ENCODE results near the gene WIPI1.
A peak's percentile ranks its signal among the peaks of the same experiment; 100 is the strongest.

Gene WIPI1

GRCh38 chr17:68462381-68463210, 5.3 kb upstream of the WIPI1 start:
- H3K4me3 ChIP-seq (ENCODE audit: low read depth, low read length) = no peak overlapping the region
- peak; percentile 33 for DNase-seq (ENCODE audit: low read depth, low spot score)
- ChIA-PET POLR2A (no interaction called here), CTCF (interaction anchor here (0.6 to 16.1 kb wide), 21 partner anchors 9 to 405 kb away, joined by 3 to 177 read pairs (median 3); partner anchors contain the start of gene AMZ2)
- peak; percentile 56 for TF ChIP-seq CTCF (IDR thresholded peaks at IDR 0.05; ENCODE audit: insufficient read depth, low read length, missing control alignments)

GRCh38 chr17:68461589-68461988, 4.3 kb upstream of the WIPI1 start:
- no peak for DNase-seq (ENCODE audit: low read depth, low spot score)
- POLR2A ChIA-PET = no interaction called here
- no peak for TF ChIP-seq CTCF (IDR thresholded peaks at IDR 0.05; ENCODE audit: insufficient read depth, low read length, missing control alignments)
- CTCF ChIA-PET = interaction anchor here (0.7 to 16.1 kb wide), 11 partner anchors 10 to 296 kb away, joined by 3 to 177 read pairs (median 5); partner anchors contain the start of gene AMZ2
- no peak overlapping the region for H3K4me3 ChIP-seq (ENCODE audit: low read depth, low read length)

- POLR2A ChIA-PET = no interaction called here
- TF ChIP-seq CTCF (IDR thresholded peaks at IDR 0.05; ENCODE audit: insufficient read depth, low read length, missing control alignments) = no peak
- CTCF ChIA-PET = interaction anchor here (0.8 to 16.1 kb wide), 6 partner anchors 10 to 297 kb away, joined by 3 to 177 read pairs (median 4); partner anchors contain the start of gene AMZ2
- H3K4me3 ChIP-seq (ENCODE audit: low read depth, low read length) = no peak overlapping the region
- DNase-seq (ENCODE audit: low read depth, low spot score) = no peak
Observed at GRCh38 chr17:68461122-68461539, 3.8 kb upstream of the WIPI1 start.

- ChIA-PET POLR2A (no interaction called here), CTCF (interaction anchor here (0.7 to 16.1 kb wide), 7 partner anchors 8 to 297 kb away, joined by 3 to 177 read pairs (median 4); partner anchors contain the start of gene AMZ2)
- no peak for DNase-seq (ENCODE audit: low read depth, low spot score)
- no peak overlapping the region for H3K4me3 ChIP-seq (ENCODE audit: low read depth, low read length)
- TF ChIP-seq CTCF (IDR thresholded peaks at IDR 0.05; ENCODE audit: insufficient read depth, low read length, missing control alignments) = no peak
Observed at GRCh38 chr17:68460715-68461114, 3.4 kb upstream of the WIPI1 start.

- no peak for DNase-seq (ENCODE audit: low read depth, low spot score)
- CTCF ChIA-PET = interaction anchor here (0.7 to 16.1 kb wide), 8 partner anchors 8 to 289 kb away, joined by 3 to 177 read pairs (median 4); partner anchors contain the start of gene AMZ2
- TF ChIP-seq CTCF (IDR thresholded peaks at IDR 0.05; ENCODE audit: insufficient read depth, low read length, missing control alignments) = no peak
- H3K4me3 ChIP-seq (ENCODE audit: low read depth, low read length) = no peak overlapping the region
- POLR2A ChIA-PET = no interaction called here
Observed at GRCh38 chr17:68460146-68460545, 2.9 kb upstream of the WIPI1 start.

GRCh38 chr17:68459037-68459639, 1.8 kb upstream of the WIPI1 start:
- H3K4me3 ChIP-seq (ENCODE audit: low read depth, low read length) = no peak overlapping the region

More at GRCh38 chr17:68459037-68459639, 1.8 kb upstream of the WIPI1 start:
- ChIA-PET CTCF (interaction anchor here (0.9 to 16.1 kb wide), 13 partner anchors 8 to 496 kb away, joined by 3 to 177 read pairs (median 5); partner anchors contain the start of gene AMZ2), POLR2A (interaction anchor here (1.1 kb wide), 1 partner anchor 32 kb away, joined by 4 read pairs; no protein-coding TSS in a partner anchor)
- TF ChIP-seq CTCF (IDR thresholded peaks at IDR 0.05; ENCODE audit: insufficient read depth, low read length, missing control alignments) = no peak
- DNase-seq (ENCODE audit: low read depth, low spot score) = no peak

Data from AG04449 (cell line).